DOHH2 (cell line): ENCODE data around the gene MIS18A.

Experiments used
- EZH2phosphoT487 ChIP-seq: fragments of 200-600 bp; sonication (generic); IDR thresholded peaks from 2 replicates; pipeline ENCODE4 v1.6.1; 2017; ENCODE audit warnings: borderline replicate concordance, mild to moderate bottlenecking, antibody characterized with exemption, low read length, moderate library complexity, mixed read lengths
- TF ChIP-seq, protein P1 (sequence below): fragments of 200-600 bp; sonication (generic); IDR thresholded peaks from one replicate; pipeline ENCODE4 v1.5.1; 2014; ENCODE audit warnings: antibody characterized with exemption, mild to moderate bottlenecking, low read depth, low read length; ENCODE audit not compliant: poor library complexity, severe bottlenecking

- TF ChIP-seq, protein P1, sequence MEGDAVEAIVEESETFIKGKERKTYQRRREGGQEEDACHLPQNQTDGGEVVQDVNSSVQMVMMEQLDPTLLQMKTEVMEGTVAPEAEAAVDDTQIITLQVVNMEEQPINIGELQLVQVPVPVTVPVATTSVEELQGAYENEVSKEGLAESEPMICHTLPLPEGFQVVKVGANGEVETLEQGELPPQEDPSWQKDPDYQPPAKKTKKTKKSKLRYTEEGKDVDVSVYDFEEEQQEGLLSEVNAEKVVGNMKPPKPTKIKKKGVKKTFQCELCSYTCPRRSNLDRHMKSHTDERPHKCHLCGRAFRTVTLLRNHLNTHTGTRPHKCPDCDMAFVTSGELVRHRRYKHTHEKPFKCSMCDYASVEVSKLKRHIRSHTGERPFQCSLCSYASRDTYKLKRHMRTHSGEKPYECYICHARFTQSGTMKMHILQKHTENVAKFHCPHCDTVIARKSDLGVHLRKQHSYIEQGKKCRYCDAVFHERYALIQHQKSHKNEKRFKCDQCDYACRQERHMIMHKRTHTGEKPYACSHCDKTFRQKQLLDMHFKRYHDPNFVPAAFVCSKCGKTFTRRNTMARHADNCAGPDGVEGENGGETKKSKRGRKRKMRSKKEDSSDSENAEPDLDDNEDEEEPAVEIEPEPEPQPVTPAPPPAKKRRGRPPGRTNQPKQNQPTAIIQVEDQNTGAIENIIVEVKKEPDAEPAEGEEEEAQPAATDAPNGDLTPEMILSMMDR, result no peak
- TF ChIP-seq EZH2phosphoT487, result no peak
Observed at GRCh38 chr21:32320726-32321125, 41.9 kb upstream of the MIS18A start.
